ENCODE measurements around the gene MDN1. TPM values are rescaled to one million over a fixed set of nuclear protein-coding genes. Genes with fewer than 3 reads are reported as not detected.

MDN1 gene
- total and polyA plus RNA-seq, 2 of the 13 experiments (the other 11 are each of a cell fraction or from before 2014, with no cell fraction given), result 18.8 to 52.9 TPM

GRCh38 chr6:89670935-89671565, 148.5 kb downstream of the MDN1 start:
- POLR2A ChIA-PET, result no interaction called here

More at GRCh38 chr6:89670935-89671565, 148.5 kb downstream of the MDN1 start:
- DNase-seq (ENCODE audit: low spot score) (no peak), FAIRE-seq (no peak), ATAC-seq (no peak)
- H2AFZ ChIP-seq (ENCODE audit: low read length), result no peak overlapping the region
- H3K27me3 ChIP-seq (ENCODE audit: control insufficient read depth in 1 of 2, insufficient read depth in 2 of 2, low read length in 2 of 2), result no peaks in the 10 kb centered on the region
- no peaks in the 10 kb centered on the region for H3K9me3 ChIP-seq (ENCODE audit: low read length)
- no peak overlapping the region for H3K9ac ChIP-seq (ENCODE audit: insufficient read depth, low read depth, low read length)
- in situ Hi-C loops (cut with HindIII; ENCODE audit: extremely low pct_ligation_motif_present, low pct_unique_long_range_greater_than_20kb), result no loop called here
- no peak overlapping the region for H3K4me2 ChIP-seq (ENCODE audit: low read depth, low read length)
- 97% methylated on average over 7 of the region's 7 CpGs for WGBS (ENCODE audit: low lambda C conversion rate)
- no peak overlapping the region for H3K4me3 ChIP-seq (replicated peaks in 1 of 3; ENCODE audit: insufficient read depth in 1 of 3, low read depth in 2 of 3, low read length in 3 of 3)
- TF ChIP-seq ZNF687 (CRISPR knock-in tag; IDR thresholded peaks at IDR 0.05) (no peak), NPAS2 (CRISPR knock-in tag; IDR thresholded peaks at IDR 0.05; ENCODE audit: borderline replicate concordance) (no peak), ZNF225 (CRISPR knock-in tag; IDR thresholded peaks at IDR 0.05) (no peak), CENPT (CRISPR knock-in tag; IDR thresholded peaks at IDR 0.05; ENCODE audit: low read depth) (no peak), GATA4 (IDR thresholded peaks at IDR 0.05; ENCODE audit: borderline replicate concordance, low read depth) (no peak), NFAT5 (CRISPR knock-in tag; IDR thresholded peaks at IDR 0.05) (no peak), CBFB (CRISPR knock-in tag; IDR thresholded peaks at IDR 0.05) (no peak), CEBPB (IDR thresholded peaks at IDR 0.05; ENCODE audit: borderline replicate concordance, low read depth, low read length) (0 out of 2 replicates have a peak, but pooled peaks have one; percentile 2)
- no TSS peak for BruUV-seq (replicated peaks)
- CTCF ChIA-PET (ENCODE audit: low intra/inter-chr PET ratio, low total read pairs), result no interaction called here
- H4K20me1 ChIP-seq (ENCODE audit: insufficient read depth, low read length), result no peaks in the 10 kb centered on the region
- H3K27ac ChIP-seq (ENCODE audit: extremely low read length, insufficient read depth, low read length), result no peak overlapping the region
- no peaks in the 10 kb centered on the region for H3K79me2 ChIP-seq (ENCODE audit: insufficient read depth, low read length)
- intact Hi-C loops (cut with micrococcal nuclease; ENCODE audit: unreplicated experiment), result no loop called here
- no peaks in the 10 kb centered on the region for H3K4me1 ChIP-seq (ENCODE audit: insufficient read depth, low read length)
- H3K36me3 ChIP-seq (replicated peaks in 1 of 2; ENCODE audit: control insufficient read depth in 1 of 2, insufficient read depth in 2 of 2, low read length in 2 of 2), result peaks cover 22 to 77% of the 10 kb centered on the region in 2 experiments

Data from HepG2 (cell line).